CD14-positive monocyte (primary cell): ENCODE measurements around the gene ZNF479. TPM values are rescaled to one million over a fixed set of nuclear protein-coding genes. Genes with fewer than 3 reads are reported as not detected.

Experiments
- DNase-seq, 3 donors: peaks; one replicate each; pipeline ENCODE4 v3.0.0-alpha.2; 2011 to 2022
- H2AFZ ChIP-seq: 2 replicates; pipeline ENCODE4 v1.6.0; 2012; ENCODE audit warnings: mild to moderate bottlenecking, low read depth, low read length, inconsistent platforms; ENCODE audit not compliant: insufficient read depth, poor library complexity, severe bottlenecking
- H3K27ac ChIP-seq, 2 donors: 1 replicate in 1 of 2; 2 replicates in 1 of 2; pipeline ENCODE4 v1.5.1; 2012 to 2013; ENCODE audit warnings: low read length in 2 of 2, control low read depth in 1 of 2, inconsistent platforms in 1 of 2, low read depth in 1 of 2, mild to moderate bottlenecking in 1 of 2
- H3K27me3 ChIP-seq, 2 donors: one replicate each; pipeline versions ENCODE4 v1.6.0 to v1.6.1; 2011 to 2013; ENCODE audit warnings: low read length in 2 of 2; ENCODE audit not compliant: control insufficient read depth in 2 of 2, insufficient read depth in 2 of 2
- H3K36me3 ChIP-seq, 2 donors: replicated peaks in 1 of 2; 1 replicate in 1 of 2; 2 replicates in 1 of 2; pipeline versions ENCODE4 v1.5.1 to v1.6.1; 2012 to 2013; ENCODE audit warnings: low read length in 2 of 2, control low read depth in 1 of 2, inconsistent platforms in 1 of 2, mild to moderate bottlenecking in 1 of 2; ENCODE audit not compliant: insufficient read depth in 2 of 2, control insufficient read depth in 1 of 2
- H3K4me1 ChIP-seq, 2 donors: 1 replicate in 1 of 2; 2 replicates in 1 of 2; pipeline versions ENCODE4 v1.5.1 to v1.6.1; 2012 to 2013; ENCODE audit warnings: low read length in 2 of 2, control low read depth in 1 of 2, inconsistent platforms in 1 of 2, mild to moderate bottlenecking in 1 of 2, moderate library complexity in 1 of 2; ENCODE audit not compliant: insufficient read depth in 2 of 2, control insufficient read depth in 1 of 2
- H3K4me2 ChIP-seq: replicated peaks from 2 replicates; pipeline ENCODE3; 2012; ENCODE audit warnings: low read length, moderate library complexity, mild to moderate bottlenecking; ENCODE audit not compliant: poor library complexity, severe bottlenecking; ENCODE audit errors: extremely low read depth
- H3K4me3 ChIP-seq, 3 experiments: fragments of 200-600 bp in 1 of 3; sonication (generic) in 1 of 3; replicated peaks in 1 of 3; 1 replicate in 2 of 3; 2 replicates in 1 of 3; pipeline ENCODE4 v1.5.1; 2011 to 2013; ENCODE audit warnings: low read length in 3 of 3, mild to moderate bottlenecking in 3 of 3, control low read depth in 2 of 3, low read depth in 2 of 3, inconsistent platforms in 1 of 3, moderate library complexity in 1 of 3
- H3K79me2 ChIP-seq: 2 replicates; pipeline ENCODE4 v1.6.0; 2012; ENCODE audit warnings: mild to moderate bottlenecking, control low read depth, inconsistent platforms, low read length, moderate library complexity; ENCODE audit not compliant: insufficient read depth
- H3K9ac ChIP-seq: 2 replicates; pipeline ENCODE4 v1.6.0; 2017; ENCODE audit warnings: low read length, mild to moderate bottlenecking; ENCODE audit not compliant: insufficient read depth, poor library complexity, severe bottlenecking
- H3K9me3 ChIP-seq, 2 donors: replicated peaks in 1 of 2; 1 replicate in 1 of 2; 2 replicates in 1 of 2; pipeline versions ENCODE4 v1.5.1 to v1.6.1; 2012 to 2013; ENCODE audit warnings: low read length in 2 of 2, control low read depth in 1 of 2; ENCODE audit not compliant: control insufficient read depth in 1 of 2, insufficient read depth in 1 of 2
- H4K20me1 ChIP-seq: 2 replicates; pipeline ENCODE4 v1.6.0; 2012; ENCODE audit warnings: mild to moderate bottlenecking, low read length, control low read depth, moderate library complexity; ENCODE audit not compliant: insufficient read depth
- H3K27ac Mint-ChIP-seq, 7 donors: one replicate each; pipeline ENCODE4 v1.8.0; 2020; ENCODE audit warnings: mild to moderate bottlenecking in 7 of 7, mixed read lengths in 7 of 7, moderate library complexity in 6 of 7, inconsistent platforms in 2 of 7
- H3K27me3 Mint-ChIP-seq, 3 donors: one replicate each; pipeline ENCODE4 v1.8.0; 2021 to 2022; ENCODE audit warnings: low read depth in 3 of 3, mild to moderate bottlenecking in 3 of 3, mixed read lengths in 3 of 3, moderate library complexity in 3 of 3, inconsistent platforms in 1 of 3
- H3K36me3 Mint-ChIP-seq, 2 donors: one replicate each; pipeline ENCODE4 v1.8.0; 2020; ENCODE audit warnings: mixed read lengths in 2 of 2, inconsistent platforms in 1 of 2, mild to moderate bottlenecking in 1 of 2
- H3K4me1 Mint-ChIP-seq: one replicate; pipeline ENCODE4 v1.8.0; 2020; ENCODE audit warnings: mild to moderate bottlenecking, mixed read lengths
- H3K4me3 Mint-ChIP-seq, 2 donors: one replicate each; pipeline ENCODE4 v1.8.0; 2020; ENCODE audit warnings: mild to moderate bottlenecking in 2 of 2, mixed read lengths in 2 of 2, moderate library complexity in 1 of 2
- H3K9me3 Mint-ChIP-seq, 7 donors: one replicate each; pipeline ENCODE4 v1.8.0; 2020 to 2022; ENCODE audit warnings: mixed read lengths in 7 of 7, mild to moderate bottlenecking in 6 of 7, moderate library complexity in 6 of 7, inconsistent platforms in 2 of 7
- CTCF ChIP-seq: fragments of 200-600 bp; IDR thresholded peaks from one replicate; pipeline ENCODE4 v1.8.0; 2022; ENCODE audit warnings: antibody characterized with exemption, mild to moderate bottlenecking
- WGBS: methylation state at CpG from one replicate; pipeline ENCODE4 v1.1.5; 2013; ENCODE audit warnings: missing lambda C conversion rate; ENCODE audit not compliant: insufficient coverage; 5-methylcytosine and 5-hydroxymethylcytosine counted together
- intact Hi-C, 2 donors: fragments of 100-400 bp; cut with micrococcal nuclease; formaldehyde crosslinking; loops; one replicate each; pipeline versions ENCODE4 v1.15.0 to v1.15.1; 2023
- polyA plus RNA-seq, 3 donors: library from polyadenylated mRNA; depleted of rRNA in 1 of 3; unstranded in 2 of 3; stranded (reverse) in 1 of 3; fragments of 300-500 nt in 2 of 3; fragments of >200 nt in 1 of 3; fragmentation: Illumina TruSeq in 2 of 3; gene quantifications; 1 replicate in 2 of 3; 2 replicates in 1 of 3; pipeline ENCODE4 v1.2.3, GENCODE V29; 2012 to 2021

ZNF479 gene
- polyA plus RNA-seq, 3 donors, result not detected

GRCh38 chr7:57181281-57181680 lies 49.0 kb upstream of the ZNF479 start:
- Histone ChIP-seq H3K4me2 (no peak overlapping the region), H3K27me3 (no peaks in the 10 kb centered on the region), H2AFZ (no peak overlapping the region), H3K4me1 (no peaks in the 10 kb centered on the region), H3K9me3 (peaks cover 49 to 68% of the 10 kb centered on the region in 2 donors), H4K20me1 (no peaks in the 10 kb centered on the region), H3K27ac (no peak overlapping the region), H3K9ac (no peak overlapping the region), H3K4me3 (no peak overlapping the region), H3K36me3 (no peaks in the 10 kb centered on the region), H3K79me2 (no peaks in the 10 kb centered on the region)
- Mint-ChIP-seq H3K36me3 (no peaks in the 10 kb centered on the region), H3K4me1 (no peaks in the 10 kb centered on the region), H3K27me3 (peaks cover 0 to 2% (median 1%) of the 10 kb centered on the region in 3 donors), H3K9me3 (peaks cover 31 to 69% (median 58%) of the 10 kb centered on the region in 7 donors), H3K27ac (peak overlapping the region in 1 of 7 donors; percentile 55), H3K4me3 (no peak overlapping the region)
- intact Hi-C loops, result no loop called here
- WGBS, result 79% methylated on average over 9 of the region's 9 CpGs
- DNase-seq, result no peak
- no peak for TF ChIP-seq CTCF

GRCh38 chr7:57179776-57180415 lies 47.7 kb upstream of the ZNF479 start:
- 94% methylated on average over 26 of the region's 30 CpGs for WGBS
- peaks cover 44 to 68% of the 10 kb centered on the region in 2 donors for H3K9me3 ChIP-seq

More at GRCh38 chr7:57179776-57180415, 47.7 kb upstream of the ZNF479 start:
- H4K20me1 ChIP-seq, result no peaks in the 10 kb centered on the region
- no peak overlapping the region for H3K4me2 ChIP-seq
- no peaks in the 10 kb centered on the region for H3K4me1 ChIP-seq
- no peak overlapping the region for H3K27ac ChIP-seq
- intact Hi-C loops, result loop anchor here in 1 of 2 donors (10.0 kb wide), 1 partner anchor 45 kb away; no protein-coding TSS in a partner anchor
- no peak overlapping the region for H2AFZ ChIP-seq
- H3K9me3 Mint-ChIP-seq, result peaks cover 31 to 76% (median 64%) of the 10 kb centered on the region in 7 donors
- H3K27me3 Mint-ChIP-seq, result peaks cover 0 to 2% (median 1%) of the 10 kb centered on the region in 3 donors
- H3K9ac ChIP-seq, result no peak overlapping the region
- no peak overlapping the region for H3K27ac Mint-ChIP-seq
- no peak for DNase-seq
- H3K4me3 ChIP-seq, result no peak overlapping the region
- H3K27me3 ChIP-seq, result no peaks in the 10 kb centered on the region
- H3K79me2 ChIP-seq, result no peaks in the 10 kb centered on the region
- no peaks in the 10 kb centered on the region for H3K4me1 Mint-ChIP-seq
- no peaks in the 10 kb centered on the region for H3K36me3 ChIP-seq
- TF ChIP-seq CTCF, result no peak
- no peak overlapping the region for H3K4me3 Mint-ChIP-seq
- H3K36me3 Mint-ChIP-seq, result no peaks in the 10 kb centered on the region
